ENCODE data around the gene BABAM2.

BABAM2 gene

DNA sequence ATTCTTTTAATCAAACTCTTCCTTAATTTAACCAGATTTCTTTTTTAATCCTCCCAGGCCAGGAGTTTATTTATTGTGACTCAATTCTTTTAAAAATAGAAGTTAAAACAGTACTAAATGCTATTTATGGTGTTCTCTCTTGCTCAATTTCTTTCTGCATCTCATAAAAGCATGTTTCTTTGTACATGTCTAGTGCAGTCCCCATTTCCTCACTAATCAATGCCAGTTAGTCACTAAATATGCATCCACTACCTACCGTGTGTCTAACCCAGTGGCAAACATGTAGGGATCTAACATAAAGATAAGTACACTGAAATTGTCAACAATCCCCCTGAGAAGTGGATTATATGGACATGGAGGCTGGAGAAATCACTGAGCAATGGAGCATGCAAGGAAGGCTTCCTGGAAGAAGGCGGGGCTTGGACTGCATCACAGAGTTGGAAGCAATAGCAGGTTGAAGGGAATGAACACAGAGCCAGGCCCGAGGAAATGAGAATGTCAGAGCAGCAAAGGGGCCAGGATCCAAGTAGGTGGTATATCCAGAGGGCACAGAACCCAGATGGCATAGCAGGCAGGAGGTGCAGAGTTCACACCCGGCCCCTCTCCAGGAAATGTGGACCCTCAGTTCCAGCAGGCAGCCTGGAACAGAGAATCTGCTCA lies 396.9 kb downstream of the BABAM2 start:
- peak; percentile 37 for DNase-seq

DNA sequence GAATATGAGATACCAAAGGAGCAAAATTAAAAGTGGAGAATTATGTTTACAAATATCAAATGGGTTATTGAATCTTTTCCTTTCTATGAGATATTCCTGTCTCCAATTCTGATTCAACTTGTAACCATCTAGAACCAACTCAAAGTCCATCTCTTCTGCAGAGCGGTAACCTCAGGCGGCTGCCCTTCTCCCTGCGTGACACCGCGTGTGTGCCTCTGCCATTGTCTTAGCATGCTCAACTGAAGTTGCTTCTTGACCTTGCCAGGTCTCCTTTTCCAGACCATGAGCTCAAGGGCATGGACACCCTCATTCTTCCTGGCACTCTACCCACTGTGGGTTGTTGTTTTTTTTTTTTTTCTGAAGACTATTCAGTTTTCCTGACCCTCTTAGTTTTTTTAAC lies 398.1 kb downstream of the BABAM2 start:
- DNase-seq = no peak

DNA sequence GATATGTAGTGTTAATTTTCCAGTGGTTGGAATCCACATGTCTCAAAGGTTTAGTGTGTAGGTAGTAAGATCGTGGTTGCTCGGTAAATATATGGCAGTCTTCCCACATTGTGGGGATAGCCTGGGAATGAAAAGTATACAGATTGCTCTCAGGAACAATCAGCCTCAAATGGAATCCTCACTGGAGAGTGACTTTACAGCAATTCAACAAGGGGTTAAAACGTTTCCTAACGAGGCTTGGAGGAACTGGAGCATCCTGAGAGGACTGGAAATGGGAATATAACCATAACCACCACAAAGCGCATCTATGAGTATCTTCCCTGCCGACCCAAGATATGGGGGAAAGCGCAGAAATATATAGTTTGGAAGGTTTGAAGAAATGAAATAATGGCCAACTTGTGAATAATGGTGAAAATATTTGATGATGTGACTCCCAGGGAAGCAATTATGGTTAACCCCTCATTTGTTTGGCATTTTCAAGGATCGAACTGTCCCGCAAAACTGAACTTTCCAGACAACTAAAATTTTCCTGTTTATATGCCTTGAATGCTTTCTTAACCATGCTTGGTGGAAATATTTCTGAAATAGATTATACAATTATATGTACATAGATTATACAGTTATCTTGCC lies 401.4 kb downstream of the BABAM2 start:
- peak; percentile 50 for DNase-seq

DNA sequence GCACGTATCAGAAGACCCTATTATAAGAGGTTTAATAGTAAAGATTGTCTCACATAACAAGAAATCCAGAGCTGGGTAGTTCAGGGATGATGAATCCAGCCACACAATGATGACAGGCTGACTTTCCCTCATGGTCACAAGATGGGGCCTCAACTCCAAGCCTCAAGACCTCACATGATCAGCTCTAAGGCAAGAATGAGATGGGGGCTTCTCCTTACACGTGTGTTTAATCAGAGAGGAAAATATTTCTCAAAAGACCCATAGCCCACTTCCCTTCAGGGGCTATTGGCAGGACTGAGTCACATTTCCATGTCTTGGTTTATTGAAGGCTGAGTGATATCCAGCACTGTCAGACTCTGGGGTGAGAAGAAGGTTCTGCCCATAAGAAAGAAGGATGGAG lies 402.0 kb downstream of the BABAM2 start:
- DNase-seq = peak; percentile 55

DNA sequence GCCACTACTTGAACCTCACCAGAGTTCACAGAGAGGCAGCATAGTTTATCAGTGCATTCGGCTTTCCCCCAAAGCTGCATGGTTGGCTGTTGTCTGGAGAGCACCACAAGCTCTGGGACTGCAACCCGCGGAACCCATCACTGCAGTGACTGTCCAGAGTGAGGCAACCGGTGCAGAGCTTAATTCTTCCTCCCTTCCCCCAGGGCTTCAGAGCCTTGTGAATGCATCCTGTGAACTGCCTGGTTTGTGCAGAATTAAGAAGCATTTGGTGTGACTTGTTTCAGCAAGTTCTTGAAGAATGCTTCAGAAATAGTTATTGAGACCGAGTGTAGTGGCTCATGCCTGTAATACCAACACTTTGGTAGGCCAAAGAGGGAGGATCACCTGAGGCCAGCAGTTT lies 402.9 kb downstream of the BABAM2 start:
- DNase-seq = no peak

DNA sequence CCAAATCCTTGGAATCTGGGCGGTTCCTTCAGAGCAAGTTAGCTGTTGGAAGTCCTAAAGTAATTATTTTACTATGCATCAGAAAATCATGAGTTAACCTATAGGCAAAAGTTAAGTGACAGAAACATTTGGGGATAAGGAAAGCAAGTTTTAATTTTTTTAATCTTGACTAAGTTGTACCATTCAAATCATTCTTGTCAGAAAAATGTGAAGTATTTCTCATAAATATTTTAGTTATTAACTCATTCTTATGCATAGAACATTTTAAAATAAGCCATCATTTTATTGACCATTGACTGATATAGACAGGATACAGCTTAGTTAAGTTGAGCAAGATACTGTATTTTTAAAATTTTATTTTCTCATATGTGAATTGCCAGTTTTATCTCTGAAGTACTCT lies 403.9 kb downstream of the BABAM2 start:
- DNase-seq = peak; percentile 41

DNA sequence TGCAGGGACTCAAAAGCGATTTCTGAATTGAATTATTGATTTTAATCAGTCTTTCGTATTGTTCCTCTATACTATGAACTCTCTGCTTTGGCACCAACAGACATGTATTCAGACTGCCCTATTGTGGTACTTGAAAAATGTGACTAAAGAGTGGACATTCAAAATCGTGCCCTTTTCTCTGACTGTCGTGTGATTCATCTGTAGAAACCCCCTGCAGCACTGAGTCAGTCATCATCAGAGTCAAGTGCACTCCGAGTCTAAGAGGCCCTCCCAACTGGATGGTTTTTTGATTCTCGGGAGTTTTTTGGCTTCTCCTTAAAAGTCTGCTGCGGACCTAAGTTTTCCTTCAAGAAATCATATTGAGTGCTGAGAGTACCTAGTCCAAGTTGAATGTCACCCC lies 405.7 kb downstream of the BABAM2 start:
- DNase-seq = peak; percentile 82

DNA sequence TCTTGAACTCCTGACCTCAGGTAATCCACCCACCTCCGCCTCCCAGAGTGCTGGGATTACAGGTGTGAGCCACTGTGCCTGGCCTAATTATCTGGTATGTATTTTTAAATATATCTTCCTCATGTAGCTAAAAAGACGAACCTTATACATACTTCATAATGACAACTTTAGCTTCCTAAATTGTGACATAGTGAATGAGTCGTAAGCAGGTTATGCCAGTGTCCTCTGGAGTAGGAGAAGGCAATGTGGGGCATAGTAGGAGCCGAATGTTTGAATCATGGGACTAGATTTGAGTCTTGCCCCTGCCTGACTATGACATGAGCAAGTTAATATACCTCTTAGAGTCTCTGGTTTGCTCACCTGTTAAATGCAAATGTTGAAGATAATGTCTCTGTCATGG lies 406.4 kb downstream of the BABAM2 start:
- peak; percentile 84 for DNase-seq

DNA sequence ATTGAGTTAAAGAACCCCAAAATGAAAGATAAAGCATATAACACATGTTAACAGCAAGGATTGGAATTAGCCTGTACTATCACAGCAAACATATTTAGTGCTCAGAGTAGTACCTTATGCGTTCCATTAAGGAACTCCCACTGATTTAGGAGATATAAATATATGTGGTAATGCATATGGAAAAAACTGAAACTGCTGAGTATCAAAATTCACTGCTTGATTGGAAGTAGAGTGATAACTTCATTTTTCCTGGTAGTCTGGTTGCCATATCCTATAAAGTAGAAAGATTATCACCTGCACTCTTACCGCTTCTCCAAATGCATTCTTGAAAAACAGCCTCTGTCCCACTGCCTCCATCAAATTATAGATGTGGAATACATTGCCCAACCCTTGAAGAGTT lies 407.0 kb downstream of the BABAM2 start:
- DNase-seq = no peak

DNA sequence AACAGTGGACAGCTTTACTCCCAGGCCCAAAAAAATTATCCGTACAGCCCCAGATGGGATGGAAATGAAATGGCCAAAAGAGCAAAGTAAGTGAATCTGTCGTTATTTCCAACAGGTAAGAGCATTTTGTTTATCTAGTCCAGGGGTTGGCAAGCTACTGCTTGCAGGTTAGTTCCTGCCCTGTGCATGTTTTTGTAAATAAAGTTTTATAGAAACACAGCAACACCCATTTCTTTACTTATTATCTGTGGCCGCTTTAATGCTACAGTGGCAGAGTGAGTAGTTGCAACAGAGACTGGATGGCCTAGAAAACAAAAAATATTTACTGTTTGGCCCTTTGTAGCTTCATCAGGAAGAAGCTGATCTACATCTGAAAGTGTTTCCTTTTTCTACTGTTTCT lies 407.9 kb downstream of the BABAM2 start:
- DNase-seq = no peak

DNA sequence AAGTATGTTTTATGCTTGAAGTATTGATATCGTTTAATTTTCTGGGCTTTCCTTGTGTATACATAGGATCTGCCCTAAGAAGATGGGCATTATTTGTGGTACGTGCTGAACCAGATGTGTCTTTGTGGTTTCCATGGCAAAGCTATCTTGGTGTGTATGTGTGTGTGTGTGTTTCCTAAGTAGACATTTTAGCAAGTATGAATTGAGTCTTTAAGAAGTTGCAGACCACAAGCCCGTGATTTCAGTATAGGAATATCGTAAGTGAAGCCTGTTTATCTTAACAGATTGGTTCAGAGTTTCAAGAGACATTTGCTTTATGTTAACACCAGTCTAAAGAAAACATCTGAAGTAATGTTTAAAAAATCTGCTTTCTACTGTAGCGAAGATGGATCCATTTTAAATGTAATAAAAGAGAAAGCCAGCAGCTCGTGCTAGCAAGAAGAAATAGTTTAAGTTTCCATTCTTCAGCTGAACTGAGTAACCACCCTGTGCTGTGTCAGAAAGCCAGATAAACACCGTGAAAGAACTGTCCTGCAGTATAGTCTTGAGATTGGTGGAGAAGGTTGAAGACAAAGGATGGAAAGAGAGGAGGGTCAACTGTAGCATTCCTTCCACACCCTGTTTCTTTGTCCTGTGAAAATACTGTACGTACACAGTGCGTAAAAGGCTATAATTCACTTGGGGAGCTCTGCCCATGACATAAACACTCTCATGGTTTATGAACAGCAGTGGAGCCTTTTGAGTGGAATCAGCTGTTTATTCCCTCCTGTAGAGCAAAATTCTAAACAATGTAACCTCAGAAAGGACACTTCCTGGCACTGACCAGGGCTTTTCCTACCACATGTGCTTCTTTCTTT lies 410.2 kb downstream of the BABAM2 start:
- peak; percentile 77 for DNase-seq

DNA sequence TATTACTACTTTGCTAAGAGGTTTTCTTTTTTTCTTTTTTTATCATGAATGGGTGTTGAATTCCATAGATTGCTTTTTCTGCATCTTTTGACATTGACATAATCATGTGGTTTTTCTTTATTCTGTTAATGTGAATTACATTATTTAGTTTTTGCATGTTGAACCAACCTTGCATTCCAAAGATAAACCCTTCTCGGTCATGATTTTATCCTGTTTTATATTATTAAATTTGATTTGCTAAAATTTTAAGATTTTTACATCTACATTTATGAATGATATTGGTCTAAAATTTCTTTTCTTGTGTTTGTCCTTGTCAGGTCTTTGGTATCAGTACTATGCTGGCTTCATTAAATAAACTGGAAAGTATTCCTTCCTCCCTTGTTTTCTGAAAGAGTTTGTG lies 414.7 kb downstream of the BABAM2 start:
- DNase-seq = no peak

DNA sequence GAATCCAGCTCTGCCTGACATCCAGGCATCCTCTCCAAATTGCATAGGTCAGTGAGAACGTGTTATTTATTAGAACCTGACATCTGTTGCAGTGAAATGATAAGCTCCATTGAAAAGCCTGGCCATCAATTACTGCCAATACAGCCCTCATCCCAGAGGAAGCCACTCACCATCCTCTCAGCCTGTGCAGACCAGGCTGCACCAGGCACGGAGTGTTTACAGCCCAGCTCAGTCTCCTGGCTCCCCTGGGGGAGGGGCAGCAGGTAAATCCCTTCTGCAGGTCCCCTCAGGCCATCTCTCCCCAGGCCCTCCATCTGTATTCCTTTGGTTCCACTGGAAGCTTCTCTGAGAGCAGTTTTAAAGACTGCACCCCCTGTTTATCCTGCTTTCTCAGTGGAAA lies 419.6 kb downstream of the BABAM2 start:
- no peak for DNase-seq

DNA sequence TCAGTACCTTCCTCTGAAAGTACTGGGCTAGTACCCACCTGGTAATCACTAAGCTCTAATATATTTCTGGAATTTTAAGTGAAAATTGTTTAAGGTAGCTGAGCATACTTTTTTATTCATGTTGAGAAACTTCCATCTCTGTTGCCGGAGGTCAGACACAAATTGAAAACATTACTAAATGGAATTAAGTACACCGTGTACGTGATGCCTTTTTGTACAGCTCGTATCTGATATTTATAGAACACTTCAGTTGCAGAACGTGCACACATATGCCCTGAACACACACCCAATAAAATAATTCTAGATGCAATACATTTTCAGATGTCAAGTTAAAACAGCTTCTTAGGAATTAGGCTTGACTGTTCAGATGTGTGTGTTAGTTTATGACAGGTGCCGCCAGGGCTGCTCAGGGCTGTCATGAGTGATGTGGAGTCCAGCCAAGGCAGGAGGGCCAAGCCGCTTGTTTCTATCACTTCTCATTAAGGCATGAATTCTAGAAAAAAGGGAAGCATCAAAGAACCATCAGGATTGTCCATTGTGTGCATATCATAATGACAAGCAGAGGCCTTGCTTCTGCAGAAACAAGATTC lies 421.2 kb downstream of the BABAM2 start:
- DNase-seq = no peak

DNA sequence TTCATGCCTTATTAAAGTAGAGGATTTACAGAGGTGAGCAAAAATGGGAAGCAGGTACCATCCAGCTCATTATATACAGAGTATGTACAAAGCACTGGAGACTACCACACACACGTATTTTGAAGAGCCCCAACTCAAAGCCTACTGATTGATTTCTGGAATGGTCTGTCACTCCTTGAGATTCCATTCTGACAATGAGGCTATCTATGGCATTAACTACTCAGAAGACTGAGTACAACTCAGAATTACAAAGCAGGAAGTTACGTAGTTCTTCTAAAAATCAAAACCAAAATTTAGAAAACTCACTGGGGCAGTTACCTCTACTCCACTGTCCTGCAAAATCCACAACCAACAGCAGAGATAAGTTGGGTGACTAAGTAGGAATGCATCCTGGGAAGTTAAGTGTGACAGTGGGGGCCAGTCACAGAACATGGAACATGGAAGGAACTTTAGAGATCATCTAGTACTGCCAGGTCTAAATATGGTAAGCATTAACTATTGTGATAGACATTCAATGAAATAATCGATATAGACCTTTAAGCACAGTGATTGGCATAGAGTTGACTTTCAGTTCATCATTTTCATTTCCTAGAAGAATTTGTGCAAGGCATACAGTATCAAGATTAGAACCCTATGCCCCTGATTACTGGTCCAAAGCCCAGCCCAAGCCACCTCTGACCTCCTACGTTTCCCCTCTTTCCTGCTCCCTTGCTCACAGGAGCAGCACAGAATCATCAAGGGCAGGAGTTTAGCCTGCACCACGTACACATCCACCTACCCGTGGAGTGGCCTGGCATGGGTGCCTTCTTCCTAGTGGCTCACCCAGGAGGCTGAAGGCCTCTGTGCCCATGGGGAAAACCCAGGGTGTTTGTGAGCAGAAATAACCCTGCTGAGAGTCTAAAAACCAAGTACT lies 422.0 kb downstream of the BABAM2 start:
- peak; percentile 42 for DNase-seq

DNA sequence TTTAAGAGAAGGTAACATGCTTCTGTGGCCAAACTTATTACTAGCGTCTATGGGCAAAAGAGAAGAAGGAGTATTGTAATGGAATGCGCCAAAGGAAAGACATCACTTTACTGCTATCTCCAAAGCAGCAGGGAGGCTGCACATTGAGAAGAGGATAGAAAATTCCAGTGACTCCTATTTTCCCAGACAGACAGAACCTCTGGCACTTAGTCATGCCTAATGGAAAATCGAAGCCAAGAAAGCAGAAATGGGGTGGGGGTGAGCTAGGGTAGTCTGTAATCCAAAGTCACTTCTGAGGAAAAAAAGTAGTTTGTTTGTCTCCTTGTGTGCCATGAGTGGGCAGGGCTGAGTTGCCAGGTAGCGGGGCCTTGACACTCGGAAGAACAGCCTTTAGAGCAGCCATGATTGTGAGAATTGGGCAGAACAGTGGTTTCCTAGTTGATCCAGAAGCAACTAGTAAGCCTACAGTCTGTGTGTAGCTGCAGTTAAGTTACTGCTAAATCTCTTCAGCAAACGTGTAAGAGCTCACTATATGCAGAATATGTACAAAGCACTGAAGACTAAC lies 422.8 kb downstream of the BABAM2 start:
- DNase-seq = peak; percentile 56

DNA sequence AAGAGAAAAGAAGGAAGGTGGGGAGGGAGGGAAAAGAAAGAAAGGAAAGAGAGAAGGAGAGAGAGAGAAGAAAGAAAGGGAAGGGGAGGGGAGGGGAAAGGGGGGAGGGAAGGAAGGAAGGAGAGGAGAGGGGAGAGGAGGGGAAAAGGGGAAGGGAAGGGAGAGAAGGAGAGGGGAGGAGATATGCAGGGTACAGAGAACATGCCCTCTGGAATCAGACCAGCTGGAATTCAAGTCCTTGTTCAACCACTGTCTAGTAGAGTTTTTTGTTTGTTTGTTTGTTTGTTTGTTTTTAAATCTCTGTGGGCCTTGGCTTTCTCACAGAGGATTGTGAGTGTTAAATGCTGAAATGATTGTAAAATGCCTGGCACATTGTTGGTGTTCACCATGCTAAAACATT lies 424.4 kb downstream of the BABAM2 start:
- DNase-seq = no peak

DNA sequence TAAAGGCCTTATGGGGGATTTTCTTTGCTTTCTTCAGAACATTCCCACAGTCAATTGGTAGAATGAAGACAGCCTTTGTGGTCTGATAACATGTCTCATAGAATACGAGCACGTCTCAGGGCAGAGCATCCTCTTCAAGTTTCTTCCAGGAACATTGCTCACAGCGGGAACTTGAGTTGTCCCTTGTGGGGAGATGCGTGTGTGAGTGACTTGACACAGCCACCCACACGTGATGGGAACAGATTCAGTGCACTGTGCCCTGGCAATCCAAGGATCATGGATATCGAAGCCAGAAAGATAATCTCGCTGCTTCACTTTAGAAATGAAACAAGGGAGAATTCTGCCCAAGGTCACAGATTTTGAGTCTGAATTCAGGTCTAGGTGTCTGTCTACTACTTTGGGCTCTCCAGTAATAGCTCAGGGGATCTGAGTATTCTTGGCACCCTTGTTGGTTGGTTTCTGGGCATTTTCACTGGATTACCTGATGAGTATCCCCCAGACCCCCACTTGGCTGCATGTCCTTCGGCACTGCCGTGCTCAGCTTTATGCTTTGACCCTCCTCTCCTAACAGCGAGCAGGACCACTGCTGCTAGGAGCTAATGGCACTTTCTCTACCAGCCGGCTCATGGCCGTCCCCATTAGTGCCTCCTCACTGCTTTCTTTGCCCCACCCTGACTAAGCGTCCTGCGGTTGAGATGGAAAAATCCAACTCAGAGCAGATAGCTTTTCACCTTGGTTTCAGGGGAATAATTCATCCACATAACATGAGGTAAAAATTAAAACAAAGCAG lies 426.2 kb downstream of the BABAM2 start:
- no peak for DNase-seq

DNA sequence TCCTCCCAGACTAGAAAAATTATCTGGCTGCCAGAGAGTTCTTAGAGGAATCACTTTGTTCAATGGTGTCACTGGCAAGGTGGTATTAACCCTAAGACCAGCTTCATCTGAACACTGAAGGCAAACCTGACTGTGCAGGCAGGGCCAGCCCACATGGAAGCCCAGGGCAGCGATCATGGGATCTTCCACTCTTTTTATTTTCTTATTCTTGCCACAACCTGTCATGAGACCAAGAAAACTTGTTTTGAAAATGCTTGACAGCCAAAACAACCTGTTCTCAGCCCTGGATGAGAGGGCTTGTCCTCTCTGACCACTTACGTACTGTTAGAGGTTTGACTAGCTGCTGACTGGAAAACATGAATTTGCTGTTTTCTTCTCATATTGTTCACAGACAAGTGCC lies 426.9 kb downstream of the BABAM2 start:
- no peak for DNase-seq

DNA sequence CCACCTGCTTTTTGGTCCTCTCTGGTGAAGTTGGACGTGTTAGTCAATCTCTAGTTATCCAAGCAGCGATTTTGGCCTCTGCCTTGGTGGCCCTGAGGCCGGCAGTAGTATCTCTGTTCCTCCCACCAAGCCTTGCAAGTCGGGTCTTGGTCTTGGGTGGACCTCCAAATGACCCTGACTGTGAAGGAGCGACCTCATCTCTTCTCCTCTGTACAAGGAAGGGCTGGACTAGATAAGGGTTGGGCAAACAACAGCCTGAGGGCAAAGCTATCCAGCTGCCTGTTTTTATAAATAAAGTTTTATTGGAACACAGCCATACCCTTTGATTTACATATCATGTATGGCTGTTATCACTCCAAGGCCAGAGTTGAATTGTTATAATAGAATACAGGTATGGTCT lies 427.5 kb downstream of the BABAM2 start:
- no peak for DNase-seq

DNA sequence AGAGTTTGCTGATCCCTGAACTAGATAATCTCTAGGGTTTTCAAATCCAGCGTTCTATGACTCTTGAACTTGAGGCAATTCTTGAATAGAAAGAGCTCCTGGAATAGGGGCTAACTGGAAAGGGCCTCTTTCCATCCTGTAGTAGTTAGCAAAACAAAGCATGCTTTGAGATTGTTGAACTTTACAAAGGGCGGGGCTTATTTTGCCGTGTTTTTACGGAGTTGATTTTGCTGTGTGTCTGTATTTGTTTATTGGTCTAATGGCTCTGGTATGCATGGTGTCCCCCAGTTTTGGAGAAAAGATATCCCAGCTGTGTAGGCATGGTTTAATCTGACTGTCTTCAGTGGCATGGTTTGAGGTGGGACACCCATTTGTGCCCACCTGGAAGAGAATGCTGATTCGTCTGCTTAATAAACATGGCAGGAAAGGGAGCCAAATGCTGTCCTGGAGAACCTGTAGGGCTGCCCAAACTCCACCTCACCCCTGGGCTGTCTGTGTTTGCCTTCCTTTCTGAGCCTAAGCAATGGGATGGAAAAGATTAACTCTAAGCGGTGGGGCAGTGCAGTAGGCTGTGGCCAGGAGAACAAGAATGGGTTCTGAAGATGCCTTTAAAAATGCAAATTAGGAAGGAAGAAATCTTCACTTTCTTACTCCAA lies 428.1 kb downstream of the BABAM2 start:
- no peak for DNase-seq
